Measurements from ENCODE around the gene DMD.

DMD gene

DNA sequence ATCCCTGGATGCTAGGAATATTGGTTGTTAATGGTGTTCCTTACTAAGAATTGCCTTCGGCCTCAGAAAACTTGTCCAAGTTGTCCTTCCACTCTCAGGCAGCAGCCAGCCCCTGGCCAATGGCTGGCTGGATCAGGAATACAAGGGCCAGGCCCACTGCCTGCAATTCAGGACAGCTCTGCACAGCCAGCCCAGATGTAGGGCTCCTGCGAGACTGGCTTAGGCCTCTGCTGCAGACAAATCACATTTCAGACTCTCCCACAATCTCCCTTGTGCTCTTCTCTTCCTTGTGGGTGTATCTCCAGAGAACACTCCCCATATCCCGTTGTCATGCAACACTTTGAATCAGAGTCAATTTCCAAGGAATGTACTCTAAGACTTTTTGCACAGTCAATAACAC lies 1391.9 kb downstream of the DMD start:
- Mint-ChIP-seq H3K36me3 (no peaks in the 10 kb centered on the region), H3K27me3 (no peaks in the 10 kb centered on the region), H3K4me3 (no peak overlapping the region), H3K4me1 (no peaks in the 10 kb centered on the region), H3K27ac (no peak overlapping the region), H3K9me3 (peaks cover 0 to 4% of the 10 kb centered on the region in 2 donors)
- ATAC-seq (replicated peaks) (no peak), DNase-seq (no peak)

DNA sequence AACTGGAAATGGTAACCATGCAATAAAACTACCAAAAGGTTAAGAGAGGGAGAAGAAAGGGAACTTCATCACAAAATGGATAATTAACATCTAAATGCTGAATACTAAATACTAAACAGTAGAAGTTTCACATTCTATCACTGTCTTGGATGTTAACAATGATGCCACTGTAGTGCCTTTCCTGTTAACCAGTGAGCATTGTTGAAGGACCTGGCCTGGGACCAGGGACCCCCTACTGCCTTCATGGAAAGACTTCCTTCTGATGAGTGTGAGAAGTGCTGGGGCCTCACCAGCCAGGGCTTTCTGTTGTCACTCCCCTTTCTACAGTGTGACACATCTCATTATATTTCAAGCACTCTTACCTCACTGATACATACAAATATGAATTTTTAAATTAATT lies 1400.2 kb downstream of the DMD start:
- Mint-ChIP-seq H3K27me3 (no peaks in the 10 kb centered on the region), H3K4me3 (no peak overlapping the region), H3K36me3 (no peaks in the 10 kb centered on the region), H3K4me1 (no peaks in the 10 kb centered on the region), H3K27ac (no peak overlapping the region), H3K9me3 (no peaks in the 10 kb centered on the region)
- DNase-seq (no peak), ATAC-seq (replicated peaks) (no peak)

DNA sequence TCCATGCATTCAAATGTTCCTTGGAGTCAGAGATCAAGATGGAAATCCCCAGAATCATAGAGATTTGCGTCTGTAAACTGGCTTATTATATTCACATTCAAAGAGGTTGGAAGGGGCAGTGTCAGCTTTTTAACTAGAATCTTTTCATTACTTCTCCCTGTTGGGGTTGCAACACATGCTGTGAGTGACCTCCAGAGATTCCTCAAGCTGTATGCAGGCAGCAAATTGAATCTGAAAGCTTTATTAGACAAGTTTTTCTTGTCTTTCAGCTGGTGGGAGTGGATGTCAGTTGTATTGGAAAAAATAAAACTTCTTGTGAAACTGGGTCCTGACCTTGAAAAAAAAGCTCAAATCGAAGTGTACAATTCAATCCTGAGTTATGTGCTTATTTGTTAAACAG lies 1403.0 kb downstream of the DMD start:
- Mint-ChIP-seq H3K4me3 (no peak overlapping the region), H3K27me3 (no peaks in the 10 kb centered on the region), H3K9me3 (peaks cover 7% of the 10 kb centered on the region in 2 donors), H3K4me1 (no peaks in the 10 kb centered on the region), H3K27ac (no peak overlapping the region), H3K36me3 (peaks cover 0 to 1% of the 10 kb centered on the region in 2 donors)
- ATAC-seq (replicated peaks) (no peak), DNase-seq (no peak)

DNA sequence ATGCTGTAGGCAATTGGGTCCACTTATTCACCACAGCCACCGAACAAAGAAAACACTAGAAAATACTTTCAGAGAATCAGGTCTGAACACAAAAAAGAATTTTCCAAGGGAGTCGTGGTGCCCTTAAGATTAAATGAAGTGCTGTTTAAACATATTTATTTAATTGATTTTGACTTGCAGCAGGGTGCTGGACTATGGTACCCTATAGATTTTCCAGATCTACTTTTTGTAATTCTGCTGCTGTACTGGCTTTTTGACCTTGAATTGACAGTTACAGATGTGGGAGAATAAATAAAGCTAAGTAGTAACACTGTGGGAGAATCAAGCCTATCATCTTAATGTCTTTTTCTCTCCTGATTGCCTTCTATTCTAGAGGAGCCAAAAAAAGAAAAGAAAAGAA lies 1404.2 kb downstream of the DMD start:
- peaks cover 7% of the 10 kb centered on the region in 2 donors for H3K9me3 Mint-ChIP-seq
- no peaks in the 10 kb centered on the region for H3K4me1 Mint-ChIP-seq
- H3K36me3 Mint-ChIP-seq: peaks cover 0 to 1% of the 10 kb centered on the region in 2 donors
- no peak for ATAC-seq (replicated peaks)
- DNase-seq: no peak
- no peak overlapping the region for H3K4me3 Mint-ChIP-seq
- no peak overlapping the region for H3K27ac Mint-ChIP-seq
- no peaks in the 10 kb centered on the region for H3K27me3 Mint-ChIP-seq

DNA sequence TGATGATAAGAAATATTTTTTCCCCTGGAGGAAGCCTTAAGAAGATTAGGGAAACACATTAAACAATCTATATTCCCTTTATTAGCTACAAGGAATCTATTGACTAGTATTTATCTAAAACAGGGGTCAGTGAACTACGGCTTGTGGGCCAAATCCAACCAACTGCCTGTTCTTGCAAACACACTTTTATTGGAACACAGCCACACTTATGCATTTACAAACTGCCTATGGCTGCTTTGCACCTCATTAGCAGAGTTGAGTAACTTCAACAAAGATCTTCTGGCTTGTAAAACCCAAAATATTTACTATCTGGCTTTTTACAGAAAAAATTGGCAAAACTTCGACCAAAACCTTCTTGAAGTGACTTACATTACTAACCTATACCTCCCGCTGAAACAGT lies 1405.6 kb downstream of the DMD start:
- H3K36me3 Mint-ChIP-seq: peaks cover 0 to 1% of the 10 kb centered on the region in 2 donors

DNA sequence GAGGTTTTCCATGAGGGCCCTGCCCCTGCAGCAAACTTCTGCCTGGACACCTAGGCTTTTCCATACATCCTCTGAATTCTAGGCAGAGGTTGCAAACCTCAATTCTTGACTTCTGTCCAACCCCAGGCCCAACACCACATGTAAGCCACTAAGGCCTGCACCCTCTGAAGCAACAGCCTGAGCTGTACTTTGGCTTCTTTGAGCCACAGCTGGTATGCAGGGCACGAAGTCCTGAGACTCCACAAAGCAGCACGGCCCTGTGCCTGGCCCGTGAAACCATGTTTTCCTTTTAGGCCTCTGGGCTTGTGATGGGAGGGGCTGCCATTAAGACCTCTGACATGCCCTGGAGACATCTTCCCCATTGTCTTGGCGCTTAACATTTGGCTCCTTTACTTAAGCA lies 1411.1 kb downstream of the DMD start:
- H3K4me3 Mint-ChIP-seq: no peak overlapping the region
- H3K27ac Mint-ChIP-seq: no peak overlapping the region
- H3K36me3 Mint-ChIP-seq: peaks cover 0 to 1% of the 10 kb centered on the region in 2 donors
- H3K9me3 Mint-ChIP-seq: peaks cover 7 to 8% of the 10 kb centered on the region in 2 donors
- H3K27me3 Mint-ChIP-seq: no peaks in the 10 kb centered on the region
- ATAC-seq (replicated peaks) (no peak), DNase-seq (no peak)
- H3K4me1 Mint-ChIP-seq: no peaks in the 10 kb centered on the region

More for the DNA sequence above, 1405.6 kb downstream of the DMD start:
- no peaks in the 10 kb centered on the region for H3K27me3 Mint-ChIP-seq
- DNase-seq (no peak), ATAC-seq (replicated peaks) (no peak)
- no peak overlapping the region for H3K27ac Mint-ChIP-seq
- H3K9me3 Mint-ChIP-seq: peaks cover 7% of the 10 kb centered on the region in 2 donors
- no peaks in the 10 kb centered on the region for H3K4me1 Mint-ChIP-seq
- H3K4me3 Mint-ChIP-seq: no peak overlapping the region

DNA sequence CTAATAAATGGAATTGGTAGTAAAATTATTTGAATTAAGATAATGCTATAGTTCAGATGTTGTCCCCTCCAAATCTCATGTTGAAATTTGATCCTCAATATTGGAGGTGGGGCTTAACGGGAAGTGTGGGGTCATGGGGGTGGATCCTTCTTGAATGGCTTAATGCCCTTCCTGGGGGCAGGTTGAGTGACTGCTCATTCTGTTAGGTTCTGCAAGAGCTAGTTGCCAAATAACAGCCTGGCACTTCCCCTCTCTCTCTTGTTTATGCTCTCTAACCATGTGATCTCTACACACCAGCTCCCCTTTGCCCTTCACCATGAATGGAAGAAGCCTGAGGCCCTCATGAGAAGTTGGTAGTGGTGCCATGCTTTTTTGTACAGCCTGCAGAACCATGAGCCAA lies 1414.7 kb downstream of the DMD start:
- H3K27ac Mint-ChIP-seq: no peak overlapping the region
- no peak for ATAC-seq (replicated peaks)
- H3K4me1 Mint-ChIP-seq: no peaks in the 10 kb centered on the region
- no peak for DNase-seq
- no peaks in the 10 kb centered on the region for H3K36me3 Mint-ChIP-seq
- no peak overlapping the region for H3K4me3 Mint-ChIP-seq
- no peaks in the 10 kb centered on the region for H3K27me3 Mint-ChIP-seq
- peaks cover 0 to 2% of the 10 kb centered on the region in 2 donors for H3K9me3 Mint-ChIP-seq

DNA sequence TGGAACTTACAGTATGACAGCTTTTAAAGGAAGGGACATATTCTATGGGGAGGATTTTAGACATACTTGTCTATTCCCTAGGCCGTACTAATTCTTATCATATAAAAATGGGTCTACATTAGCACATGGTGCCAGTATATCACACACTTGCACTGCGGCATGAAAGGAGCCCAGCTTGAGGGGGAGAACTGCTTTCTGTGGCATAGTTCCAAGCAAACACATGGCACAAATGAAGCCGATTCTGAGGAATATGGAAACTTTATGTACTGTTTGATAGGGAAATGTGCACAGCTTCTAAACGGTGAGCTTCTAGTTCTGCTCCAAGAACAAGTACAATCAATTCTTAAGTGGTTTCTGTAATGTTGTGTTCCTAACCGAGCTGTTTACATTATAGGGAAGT lies 1463.9 kb downstream of the DMD start:
- no peaks in the 10 kb centered on the region for H3K27me3 Mint-ChIP-seq
- ATAC-seq (replicated peaks) (no peak), DNase-seq (no peak)
- no peak overlapping the region for H3K4me3 Mint-ChIP-seq
- no peaks in the 10 kb centered on the region for H3K9me3 Mint-ChIP-seq
- no peaks in the 10 kb centered on the region for H3K4me1 Mint-ChIP-seq
- H3K36me3 Mint-ChIP-seq: no peaks in the 10 kb centered on the region
- H3K27ac Mint-ChIP-seq: no peak overlapping the region

DNA sequence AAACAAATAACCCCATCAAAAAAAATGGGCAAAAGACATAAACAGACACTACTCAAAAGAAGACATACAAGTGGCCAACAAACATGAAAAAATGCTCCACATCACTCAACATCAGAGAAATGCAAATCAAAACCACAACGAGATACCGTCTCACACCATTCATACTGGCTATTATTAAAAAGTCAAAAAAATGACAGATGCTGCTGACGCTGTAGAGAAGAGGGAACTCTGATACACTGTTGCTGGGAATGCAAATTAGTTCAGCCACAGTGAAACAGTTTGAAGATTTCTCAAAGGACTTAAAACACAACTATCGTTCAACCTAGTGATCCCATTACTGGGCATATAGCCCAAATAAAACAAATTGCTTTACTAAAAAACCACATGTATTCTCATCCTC lies 1468.3 kb downstream of the DMD start:
- H3K27ac Mint-ChIP-seq: no peak overlapping the region
- no peak for DNase-seq
- H3K4me1 Mint-ChIP-seq: no peaks in the 10 kb centered on the region
- ATAC-seq (replicated peaks): no peak
- no peaks in the 10 kb centered on the region for H3K36me3 Mint-ChIP-seq
- no peaks in the 10 kb centered on the region for H3K27me3 Mint-ChIP-seq
- H3K4me3 Mint-ChIP-seq: no peak overlapping the region
- H3K9me3 Mint-ChIP-seq: no peaks in the 10 kb centered on the region

DNA sequence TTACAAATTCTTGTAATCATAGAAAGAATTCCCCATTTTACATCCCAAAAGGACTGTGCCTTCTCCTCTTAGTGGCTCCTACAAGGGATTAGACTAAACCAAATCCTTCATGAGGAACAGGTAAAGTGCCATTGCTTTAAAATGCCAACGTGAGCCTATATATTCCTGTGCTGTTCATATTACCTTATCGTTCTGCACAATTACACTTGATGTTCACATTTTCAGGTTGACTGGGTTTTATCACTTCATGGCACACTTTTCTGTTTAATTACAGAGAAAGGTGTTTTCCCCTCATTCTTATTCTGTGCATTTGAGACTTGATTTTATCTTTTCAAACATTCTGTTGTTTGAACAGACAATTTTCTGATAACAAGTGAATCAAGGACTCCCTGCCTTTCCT lies 1493.9 kb downstream of the DMD start:
- no peak for DNase-seq
- no peak for ATAC-seq (replicated peaks)
- no peaks in the 10 kb centered on the region for H3K4me1 Mint-ChIP-seq
- no peaks in the 10 kb centered on the region for H3K27me3 Mint-ChIP-seq
- H3K9me3 Mint-ChIP-seq: no peaks in the 10 kb centered on the region
- no peak overlapping the region for H3K4me3 Mint-ChIP-seq
- H3K36me3 Mint-ChIP-seq: no peaks in the 10 kb centered on the region
- no peak overlapping the region for H3K27ac Mint-ChIP-seq

DNA sequence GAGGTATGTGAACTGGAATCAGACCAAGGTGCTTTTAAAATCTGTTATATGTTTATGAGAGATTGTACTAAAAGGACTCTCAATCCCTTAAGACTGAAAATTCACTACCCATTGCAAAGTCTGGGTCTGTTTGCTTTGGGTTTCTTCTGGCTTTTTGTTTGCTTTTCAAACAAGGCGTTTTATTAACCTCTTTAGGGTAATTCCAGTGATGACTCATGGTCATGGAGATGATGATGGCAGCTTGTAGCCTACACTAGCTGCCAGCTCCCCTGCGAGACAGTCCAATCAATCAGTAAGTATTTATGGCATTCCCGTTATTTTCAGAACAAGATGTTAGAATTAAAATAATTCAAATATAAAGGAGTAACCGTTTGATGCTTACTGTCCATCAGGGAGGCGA lies 1495.7 kb downstream of the DMD start:
- H3K9me3 Mint-ChIP-seq: no peaks in the 10 kb centered on the region
- no peaks in the 10 kb centered on the region for H3K27me3 Mint-ChIP-seq
- H3K36me3 Mint-ChIP-seq: no peaks in the 10 kb centered on the region
- H3K4me1 Mint-ChIP-seq: no peaks in the 10 kb centered on the region
- no peak overlapping the region for H3K27ac Mint-ChIP-seq
- no peak for DNase-seq
- ATAC-seq (replicated peaks): no peak
- H3K4me3 Mint-ChIP-seq: no peak overlapping the region

DNA sequence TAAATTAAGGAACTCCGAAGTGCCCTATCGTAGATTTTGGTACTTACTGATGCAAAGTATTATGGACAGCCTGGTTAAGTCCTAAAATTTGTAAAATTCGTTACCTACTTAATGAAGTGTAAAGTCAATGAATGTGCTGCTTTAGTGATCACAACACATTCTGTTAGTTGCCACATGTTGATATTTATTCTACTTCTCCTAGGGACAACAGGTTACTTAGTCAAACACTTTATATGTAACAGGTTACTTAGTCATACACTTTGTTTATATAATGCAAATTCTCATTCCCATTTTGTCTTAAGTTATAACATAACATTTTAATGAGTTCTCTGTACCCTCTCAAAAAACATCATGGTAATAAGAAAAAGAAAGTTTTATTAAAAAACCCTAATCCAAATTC lies 1496.6 kb downstream of the DMD start:
- ATAC-seq (replicated peaks) (no peak), DNase-seq (no peak)
- Mint-ChIP-seq H3K36me3 (no peaks in the 10 kb centered on the region), H3K27me3 (no peaks in the 10 kb centered on the region), H3K4me3 (no peak overlapping the region), H3K27ac (no peak overlapping the region), H3K4me1 (no peaks in the 10 kb centered on the region), H3K9me3 (no peaks in the 10 kb centered on the region)

DNA sequence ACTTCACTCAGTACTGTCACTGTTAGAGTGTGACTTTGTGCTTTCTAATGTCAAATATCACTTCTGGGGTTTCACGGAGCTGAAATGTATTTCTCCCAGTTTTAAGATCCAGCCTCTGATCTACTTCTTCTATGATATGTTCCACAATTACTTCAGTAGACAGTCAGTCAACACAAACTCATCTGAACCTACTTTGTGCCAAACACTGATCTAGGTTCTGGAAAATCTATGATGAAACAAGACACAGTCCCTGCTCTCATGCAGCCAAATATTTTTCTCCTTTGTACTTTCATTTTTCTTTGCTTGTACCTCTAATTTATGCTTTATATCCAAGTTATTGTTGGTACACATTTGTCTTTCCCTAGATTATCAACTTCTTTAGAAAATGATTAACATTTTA lies 1498.2 kb downstream of the DMD start:
- no peak overlapping the region for H3K27ac Mint-ChIP-seq
- H3K27me3 Mint-ChIP-seq: no peaks in the 10 kb centered on the region
- no peaks in the 10 kb centered on the region for H3K36me3 Mint-ChIP-seq
- no peaks in the 10 kb centered on the region for H3K9me3 Mint-ChIP-seq
- ATAC-seq (replicated peaks) (no peak), DNase-seq (no peak)
- no peak overlapping the region for H3K4me3 Mint-ChIP-seq
- no peaks in the 10 kb centered on the region for H3K4me1 Mint-ChIP-seq

DNA sequence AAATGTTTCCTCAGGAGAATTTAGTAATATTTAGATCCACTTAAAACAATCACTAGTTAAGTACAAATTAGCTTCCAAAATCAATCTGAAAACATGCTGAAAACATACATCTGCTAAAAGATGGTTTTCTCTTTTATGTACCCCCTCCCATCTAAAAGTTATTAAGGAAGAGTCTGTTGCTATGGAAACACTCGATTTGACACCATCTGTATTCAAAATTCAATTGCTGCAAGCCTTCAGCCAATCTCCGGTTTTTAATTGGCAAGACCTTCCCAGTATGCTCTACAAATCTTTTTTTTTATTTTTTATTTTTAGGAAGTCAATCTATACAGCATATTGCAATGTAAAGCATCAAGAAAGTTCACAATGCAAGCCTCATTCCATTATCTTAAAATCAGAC lies 1500.2 kb downstream of the DMD start:
- no peaks in the 10 kb centered on the region for H3K9me3 Mint-ChIP-seq
- no peaks in the 10 kb centered on the region for H3K4me1 Mint-ChIP-seq
- H3K27me3 Mint-ChIP-seq: no peaks in the 10 kb centered on the region
- DNase-seq (no peak), ATAC-seq (replicated peaks) (no peak)
- no peak overlapping the region for H3K4me3 Mint-ChIP-seq
- no peak overlapping the region for H3K27ac Mint-ChIP-seq
- no peaks in the 10 kb centered on the region for H3K36me3 Mint-ChIP-seq

DNA sequence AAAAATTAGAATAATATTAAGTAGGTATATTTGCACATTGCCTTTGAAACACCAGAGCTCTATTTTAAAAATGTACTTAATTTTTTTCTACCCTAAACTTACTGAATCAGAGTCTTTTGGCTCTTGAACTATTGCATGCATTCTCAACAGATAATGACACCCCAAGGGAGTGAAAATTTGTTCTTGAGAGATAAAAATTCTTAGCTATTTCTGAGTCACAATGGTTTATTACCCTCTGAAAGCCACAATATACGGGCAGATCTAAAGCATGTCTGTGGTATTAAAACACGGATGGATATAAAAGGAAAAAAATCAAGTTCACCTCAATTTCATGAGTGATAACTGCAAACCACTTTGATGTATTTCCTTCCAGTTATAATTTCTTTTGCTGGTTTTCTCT lies 1503.2 kb downstream of the DMD start:
- ATAC-seq (replicated peaks) (no peak), DNase-seq (no peak)
- H3K9me3 Mint-ChIP-seq: peaks cover 0 to 2% of the 10 kb centered on the region in 2 donors
- no peaks in the 10 kb centered on the region for H3K36me3 Mint-ChIP-seq
- H3K27ac Mint-ChIP-seq: no peak overlapping the region
- no peak overlapping the region for H3K4me3 Mint-ChIP-seq
- no peaks in the 10 kb centered on the region for H3K27me3 Mint-ChIP-seq
- H3K4me1 Mint-ChIP-seq: no peaks in the 10 kb centered on the region

DNA sequence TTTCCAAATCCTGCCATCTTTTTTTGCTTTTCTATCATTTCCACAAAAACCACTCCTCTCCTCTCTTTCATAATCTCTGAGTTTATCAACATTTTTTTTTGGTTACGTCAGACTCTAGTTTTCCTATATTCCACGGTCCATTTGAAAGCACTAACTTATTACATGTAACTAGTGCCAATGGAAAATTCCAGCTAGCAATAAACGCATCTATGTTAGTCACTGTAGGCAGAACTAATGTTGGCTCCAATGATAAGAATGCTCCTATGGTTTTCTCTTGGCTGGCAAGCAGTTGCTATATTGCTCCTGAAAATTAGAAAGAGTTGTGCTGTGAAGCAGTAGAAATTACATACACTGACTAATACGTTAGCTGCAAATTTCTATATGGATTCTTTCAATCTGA lies 1504.9 kb downstream of the DMD start:
- H3K4me3 Mint-ChIP-seq: no peak overlapping the region
- DNase-seq: no peak
- H3K4me1 Mint-ChIP-seq: no peaks in the 10 kb centered on the region
- no peaks in the 10 kb centered on the region for H3K36me3 Mint-ChIP-seq
- H3K9me3 Mint-ChIP-seq: peaks cover 0 to 2% of the 10 kb centered on the region in 2 donors
- H3K27ac Mint-ChIP-seq: no peak overlapping the region
- ATAC-seq (replicated peaks): no peak
- H3K27me3 Mint-ChIP-seq: no peaks in the 10 kb centered on the region

Measured in stimulated activated naive B cell treated with anti-CD40 and anti-IgM and Interleukin-4, amounts not matched to agents 10 μg/mL and 1 μg/mL and 100 μg/mL, for 72 hours (primary cell).